HepG2 (cell line): ENCODE results near the gene SLU7. TPM values are rescaled to one million over a fixed set of nuclear protein-coding genes. Genes with fewer than 3 reads are reported as not detected.

Experiments
- ELK4 ChIP-seq: sonication (generic); formaldehyde crosslinking; IDR thresholded peaks from 2 replicates; pipeline ENCODE4 v1.9.0; 2021; ENCODE audit warnings: missing genetic modification reagents, borderline replicate concordance
- HNRNPUL1 ChIP-seq: fragments of 200-400 bp; formaldehyde crosslinking; IDR thresholded peaks from 2 replicates; pipeline ENCODE4 v1.6.1; 2017; ENCODE audit warnings: low read depth, mild to moderate bottlenecking, low read length, moderate library complexity
- ISL2 ChIP-seq: sonication (generic); formaldehyde crosslinking; IDR thresholded peaks from 2 replicates; pipeline ENCODE4 v1.5.0; 2020; ENCODE audit warnings: missing genetic modification reagents
- KDM1A ChIP-seq: IDR thresholded peaks from 2 replicates; pipeline ENCODE4 v1.6.1; 2016; ENCODE audit warnings: missing compliant biosample characterization
- LCORL ChIP-seq, 2 experiments: fragments of 450-650 bp in 1 of 2; sonication (generic) in 1 of 2; formaldehyde crosslinking in 1 of 2; IDR thresholded peaks; 2 replicates each; pipeline versions ENCODE4 v1.5.0 to v1.6.1; 2017 to 2020; ENCODE audit warnings: antibody characterized with exemption in 1 of 2, missing genetic modification reagents in 1 of 2
- MED1 ChIP-seq: sonication (generic); formaldehyde crosslinking; IDR thresholded peaks from 2 replicates; pipeline ENCODE4 v1.4.0; 2020; ENCODE audit warnings: missing genetic modification reagents
- MED13 ChIP-seq: sonication (generic); formaldehyde crosslinking; IDR thresholded peaks from 2 replicates; pipeline ENCODE4 v1.5.0; 2020; ENCODE audit warnings: missing genetic modification reagents
- SOX6 ChIP-seq, 2 experiments: fragments of 450-650 bp in 1 of 2; sonication (generic) in 1 of 2; formaldehyde crosslinking in 1 of 2; IDR thresholded peaks; 2 replicates each; pipeline versions ENCODE4 v1.4.0 to v1.6.1; 2017 to 2020; ENCODE audit warnings: antibody characterized with exemption in 1 of 2, mild to moderate bottlenecking in 1 of 2, missing genetic modification reagents in 1 of 2
- YEATS4 ChIP-seq: sonication (generic); formaldehyde crosslinking; IDR thresholded peaks from 2 replicates; pipeline ENCODE4 v1.4.0; 2020; ENCODE audit warnings: missing genetic modification reagents, borderline replicate concordance
- ZFP41 ChIP-seq: sonication (generic); formaldehyde crosslinking; IDR thresholded peaks from 2 replicates; pipeline ENCODE4 v1.4.0; 2020; ENCODE audit warnings: mild to moderate bottlenecking, missing genetic modification reagents, borderline replicate concordance
- ZFP91 ChIP-seq: sonication (generic); formaldehyde crosslinking; IDR thresholded peaks from 2 replicates; pipeline ENCODE4 v1.9.0; 2022; ENCODE audit warnings: missing genetic modification reagents, mild to moderate bottlenecking, borderline replicate concordance
- ZNF367 ChIP-seq: sonication (generic); formaldehyde crosslinking; IDR thresholded peaks from 2 replicates; pipeline ENCODE4 v1.4.0; 2020; ENCODE audit warnings: missing genetic modification reagents, borderline replicate concordance
- ZSCAN20 ChIP-seq: sonication (generic); formaldehyde crosslinking; IDR thresholded peaks from 2 replicates; pipeline ENCODE4 v1.4.0; 2020; ENCODE audit warnings: missing genetic modification reagents, mild to moderate bottlenecking, borderline replicate concordance
- polyA plus RNA-seq, 8 experiments: library from polyadenylated mRNA; depleted of rRNA in 3 of 8; stranded (reverse) in 7 of 8; unstranded in 1 of 8; fragments of >200 nt; fragmentation: Illumina TruSeq in 4 of 8; extraction: Trizol in 4 of 8; gene quantifications; 2 replicates each; pipeline versions ENCODE4 v1.2.1 to v1.2.3, GENCODE V29; 2011 to 2016; ENCODE audit warnings: low read depth in 4 of 8, missing spikeins in 1 of 8, mixed read lengths in 1 of 8; ENCODE audit not compliant: insufficient read depth in 1 of 8
- total RNA-seq, 5 experiments: library from RNA; depleted of rRNA; stranded (reverse); fragments of >200 nt; fragmentation: Illumina TruSeq; extraction: Trizol; gene quantifications; 2 replicates each; pipeline ENCODE4 v1.2.3, GENCODE V29; 2016; ENCODE audit warnings: low read depth in 1 of 5
- TF ChIP-seq, protein P1 (sequence below): sonication (generic); formaldehyde crosslinking; IDR thresholded peaks from 2 replicates; pipeline ENCODE4 v1.4.0; 2020; ENCODE audit warnings: mild to moderate bottlenecking, missing genetic modification reagents
- TF ChIP-seq, protein P2 (sequence below): sonication (generic); formaldehyde crosslinking; conservative IDR thresholded peaks from 2 replicates; pipeline ENCODE4 v1.4.0; 2020; ENCODE audit warnings: missing genetic modification reagents
- TF ChIP-seq, protein P3 (sequence below): sonication (generic); formaldehyde crosslinking; IDR thresholded peaks from 2 replicates; pipeline ENCODE4 v1.8.0; 2022; ENCODE audit warnings: missing genetic modification reagents, mild to moderate bottlenecking, inconsistent platforms, borderline replicate concordance
- TF ChIP-seq, protein P4 (sequence below): sonication (generic); formaldehyde crosslinking; IDR thresholded peaks from 2 replicates; pipeline ENCODE4 v1.8.1; 2022; ENCODE audit warnings: mild to moderate bottlenecking, missing genetic modification reagents

Gene SLU7
- total and polyA plus RNA-seq, 2 of the 13 experiments (the other 11 are each of a cell fraction or from before 2014, with no cell fraction given) = 24.0 to 39.2 TPM

- TF ChIP-seq LCORL (IDR thresholded peaks at IDR 0.05) (no peak), LCORL (CRISPR knock-in tag; IDR thresholded peaks at IDR 0.05) (peak; percentile 48; the same call in 1 of the 2 replicates), ELK4 (CRISPR knock-in tag) (no peak), YEATS4 (CRISPR knock-in tag) (no peak), ZFP91 (CRISPR knock-in tag) (peak; percentile 39; the same call in 1 of the 2 replicates), ZNF367 (CRISPR knock-in tag) (no peak), HNRNPUL1 (no peak), KDM1A (CRISPR knock-in tag) (no peak), ZSCAN20 (no peak), ZFP41 (CRISPR knock-in tag) (no peak), MED1 (CRISPR knock-in tag) (peak; percentile 24; the same call in 1 of the 2 replicates), MED13 (CRISPR knock-in tag) (no peak), ISL2 (no peak), SOX6 (IDR thresholded peaks at IDR 0.05) (no peak), SOX6 (CRISPR knock-in tag; IDR thresholded peaks at IDR 0.05) (peak; percentile 44)
- TF ChIP-seq, protein P1, sequence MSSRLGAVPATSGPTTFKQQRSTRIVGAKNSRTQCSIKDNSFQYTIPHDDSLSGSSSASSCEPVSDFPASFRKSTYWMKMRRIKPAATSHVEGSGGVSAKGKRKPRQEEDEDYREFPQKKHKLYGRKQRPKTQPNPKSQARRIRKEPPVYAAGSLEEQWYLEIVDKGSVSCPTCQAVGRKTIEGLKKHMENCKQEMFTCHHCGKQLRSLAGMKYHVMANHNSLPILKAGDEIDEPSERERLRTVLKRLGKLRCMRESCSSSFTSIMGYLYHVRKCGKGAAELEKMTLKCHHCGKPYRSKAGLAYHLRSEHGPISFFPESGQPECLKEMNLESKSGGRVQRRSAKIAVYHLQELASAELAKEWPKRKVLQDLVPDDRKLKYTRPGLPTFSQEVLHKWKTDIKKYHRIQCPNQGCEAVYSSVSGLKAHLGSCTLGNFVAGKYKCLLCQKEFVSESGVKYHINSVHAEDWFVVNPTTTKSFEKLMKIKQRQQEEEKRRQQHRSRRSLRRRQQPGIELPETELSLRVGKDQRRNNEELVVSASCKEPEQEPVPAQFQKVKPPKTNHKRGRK (CRISPR knock-in tag) = no peak
- TF ChIP-seq, protein P2, sequence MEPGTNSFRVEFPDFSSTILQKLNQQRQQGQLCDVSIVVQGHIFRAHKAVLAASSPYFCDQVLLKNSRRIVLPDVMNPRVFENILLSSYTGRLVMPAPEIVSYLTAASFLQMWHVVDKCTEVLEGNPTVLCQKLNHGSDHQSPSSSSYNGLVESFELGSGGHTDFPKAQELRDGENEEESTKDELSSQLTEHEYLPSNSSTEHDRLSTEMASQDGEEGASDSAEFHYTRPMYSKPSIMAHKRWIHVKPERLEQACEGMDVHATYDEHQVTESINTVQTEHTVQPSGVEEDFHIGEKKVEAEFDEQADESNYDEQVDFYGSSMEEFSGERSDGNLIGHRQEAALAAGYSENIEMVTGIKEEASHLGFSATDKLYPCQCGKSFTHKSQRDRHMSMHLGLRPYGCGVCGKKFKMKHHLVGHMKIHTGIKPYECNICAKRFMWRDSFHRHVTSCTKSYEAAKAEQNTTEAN (CRISPR knock-in tag) = no peak
- TF ChIP-seq, protein P3, sequence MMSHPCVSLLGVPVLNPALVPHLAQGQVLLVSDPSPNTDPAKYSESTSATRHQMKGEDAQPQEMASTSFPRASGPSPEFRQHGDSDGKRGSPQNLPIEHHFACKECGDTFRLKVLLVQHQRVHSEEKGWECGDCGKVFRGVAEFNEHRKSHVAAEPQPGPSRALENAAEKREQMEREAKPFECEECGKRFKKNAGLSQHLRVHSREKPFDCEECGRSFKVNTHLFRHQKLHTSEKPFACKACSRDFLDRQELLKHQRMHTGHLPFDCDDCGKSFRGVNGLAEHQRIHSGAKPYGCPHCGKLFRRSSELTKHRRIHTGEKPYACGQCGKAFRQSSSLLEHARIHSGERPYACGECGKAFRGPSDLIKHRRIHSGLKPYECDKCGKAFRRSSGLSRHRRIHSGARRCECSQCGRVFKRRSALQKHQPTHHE (CRISPR knock-in tag) = no peak
- TF ChIP-seq, protein P4, sequence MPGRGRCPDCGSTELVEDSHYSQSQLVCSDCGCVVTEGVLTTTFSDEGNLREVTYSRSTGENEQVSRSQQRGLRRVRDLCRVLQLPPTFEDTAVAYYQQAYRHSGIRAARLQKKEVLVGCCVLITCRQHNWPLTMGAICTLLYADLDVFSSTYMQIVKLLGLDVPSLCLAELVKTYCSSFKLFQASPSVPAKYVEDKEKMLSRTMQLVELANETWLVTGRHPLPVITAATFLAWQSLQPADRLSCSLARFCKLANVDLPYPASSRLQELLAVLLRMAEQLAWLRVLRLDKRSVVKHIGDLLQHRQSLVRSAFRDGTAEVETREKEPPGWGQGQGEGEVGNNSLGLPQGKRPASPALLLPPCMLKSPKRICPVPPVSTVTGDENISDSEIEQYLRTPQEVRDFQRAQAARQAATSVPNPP (CRISPR knock-in tag) = no peak
These were observed 20.3 kb upstream of the SLU7 start (continued) for GRCh38 chr5:160439205-160439600.
